Activated CD4-positive, alpha-beta T cell treated with anti-CD3 and anti-CD28 coated beads, Interleukin-2, amount 50 U/mL, for 48 hours (primary cell): ENCODE measurements around the gene SHISA9.

Experiments
- DNase-seq, 2 experiments: peaks; one replicate each; pipeline ENCODE4 v3.0.0-alpha.2; 2020

The SHISA9 gene

GRCh38 chr16:13136901-13137300, 235.5 kb downstream of the SHISA9 start:
- DNase-seq: no peak

GRCh38 chr16:13138528-13138927, 237.1 kb downstream of the SHISA9 start:
- DNase-seq: no peak

- DNase-seq: no peak
Measured at GRCh38 chr16:13139661-13140241, 238.4 kb downstream of the SHISA9 start.

- no peak for DNase-seq
Measured at GRCh38 chr16:13143551-13143950, 242.2 kb downstream of the SHISA9 start.

GRCh38 chr16:13146829-13147228, 245.4 kb downstream of the SHISA9 start:
- no peak for DNase-seq

GRCh38 chr16:13148294-13148693, 246.9 kb downstream of the SHISA9 start:
- no peak for DNase-seq

- no peak for DNase-seq
Measured at GRCh38 chr16:13148836-13149235, 247.4 kb downstream of the SHISA9 start.

GRCh38 chr16:13150181-13150885, 248.9 kb downstream of the SHISA9 start:
- DNase-seq: no peak

GRCh38 chr16:13153696-13154095, 252.3 kb downstream of the SHISA9 start:
- no peak for DNase-seq

GRCh38 chr16:13154799-13155198, 253.4 kb downstream of the SHISA9 start:
- DNase-seq: no peak

- DNase-seq: no peak
Measured at GRCh38 chr16:13155377-13155776, 254.0 kb downstream of the SHISA9 start.

- DNase-seq: no peak
Measured at GRCh38 chr16:13155780-13156179, 254.4 kb downstream of the SHISA9 start.

GRCh38 chr16:13157082-13157481, 255.7 kb downstream of the SHISA9 start:
- DNase-seq: no peak

- no peak for DNase-seq
Measured at GRCh38 chr16:13158427-13158826, 257.0 kb downstream of the SHISA9 start.

GRCh38 chr16:13165024-13165423, 263.6 kb downstream of the SHISA9 start:
- no peak for DNase-seq

- DNase-seq: no peak
Measured at GRCh38 chr16:13168091-13168572, 266.7 kb downstream of the SHISA9 start.

GRCh38 chr16:13171313-13171712, 269.9 kb downstream of the SHISA9 start:
- no peak for DNase-seq

- DNase-seq: no peak
Measured at GRCh38 chr16:13176711-13177110, 275.3 kb downstream of the SHISA9 start.

- DNase-seq: no peak
Measured at GRCh38 chr16:13178318-13178717, 276.9 kb downstream of the SHISA9 start.

- DNase-seq: no peak
Measured at GRCh38 chr16:13181432-13181831, 280.0 kb downstream of the SHISA9 start.

GRCh38 chr16:13186813-13187212, 285.4 kb downstream of the SHISA9 start:
- no peak for DNase-seq

- DNase-seq: no peak
Measured at GRCh38 chr16:13189250-13189649, 287.9 kb downstream of the SHISA9 start.

- DNase-seq: no peak
Measured at GRCh38 chr16:13193721-13194120, 292.3 kb downstream of the SHISA9 start.

GRCh38 chr16:13194766-13195165, 293.4 kb downstream of the SHISA9 start:
- no peak for DNase-seq

- DNase-seq: no peak
Measured at GRCh38 chr16:13203725-13204124, 302.3 kb downstream of the SHISA9 start.
